PFSK-1 (cell line): ENCODE data around the gene URB2.

Experiments used
- FOXP2 ChIP-seq: optimal IDR thresholded peaks from 2 replicates; pipeline ENCODE3; 2011; ENCODE audit warnings: borderline replicate concordance, control low read depth, inconsistent platforms; ENCODE audit not compliant: insufficient read depth; ENCODE audit errors: extremely low read length, extremely low read depth
- POLR2AphosphoS5 ChIP-seq: IDR thresholded peaks from 2 replicates; pipeline ENCODE4 v1.6.1; 2012; ENCODE audit warnings: low read depth, mild to moderate bottlenecking, control low read depth, low read length, moderate library complexity
- SIN3A ChIP-seq: IDR thresholded peaks from 2 replicates; pipeline ENCODE4 v1.6.1; 2012; ENCODE audit warnings: mild to moderate bottlenecking, low read length, moderate library complexity, borderline replicate concordance; ENCODE audit not compliant: insufficient read depth

- TF ChIP-seq SIN3A (no peak), POLR2AphosphoS5 (no peak), FOXP2 (no peak)
These were observed 27.4 kb downstream of the URB2 start for GRCh38 chr1:229653420-229653819.
